Omental fat pad (tissue), 4 donors: Measurements from ENCODE around the gene FNBP1. TPM values are rescaled to one million over a fixed set of nuclear protein-coding genes. Genes with fewer than 3 reads are reported as not detected.

Experiments
- ATAC-seq: fragments of 150-250 bp; one replicate; pipeline ENCODE4 v1.9.1; 2016; ENCODE audit warnings: mild to moderate bottlenecking, moderate library complexity; ENCODE audit not compliant: low FRiP score
- DNase-seq: peaks from one replicate; pipeline ENCODE4 v3.0.0-alpha.2; 2019; ENCODE audit warnings: low spot score
- total RNA-seq, 4 donors: library from RNA; depleted of rRNA; stranded (reverse); fragments of >200 nt; gene quantifications; one replicate each; pipeline ENCODE4 v1.1.0, GENCODE V29; 2016
- TF ChIP-seq, protein P1 (sequence below), 3 donors: fragments of 450-650 bp; IDR thresholded peaks; one replicate each; pipeline ENCODE4 v1.5.1; 2016 to 2017; ENCODE audit warnings: antibody characterized with exemption in 3 of 3, mild to moderate bottlenecking in 3 of 3, moderate library complexity in 2 of 3

The FNBP1 gene
- total RNA-seq, 4 donors from 2014 or later, result 38.7 to 53.4 (median 45.9) TPM

DNA sequence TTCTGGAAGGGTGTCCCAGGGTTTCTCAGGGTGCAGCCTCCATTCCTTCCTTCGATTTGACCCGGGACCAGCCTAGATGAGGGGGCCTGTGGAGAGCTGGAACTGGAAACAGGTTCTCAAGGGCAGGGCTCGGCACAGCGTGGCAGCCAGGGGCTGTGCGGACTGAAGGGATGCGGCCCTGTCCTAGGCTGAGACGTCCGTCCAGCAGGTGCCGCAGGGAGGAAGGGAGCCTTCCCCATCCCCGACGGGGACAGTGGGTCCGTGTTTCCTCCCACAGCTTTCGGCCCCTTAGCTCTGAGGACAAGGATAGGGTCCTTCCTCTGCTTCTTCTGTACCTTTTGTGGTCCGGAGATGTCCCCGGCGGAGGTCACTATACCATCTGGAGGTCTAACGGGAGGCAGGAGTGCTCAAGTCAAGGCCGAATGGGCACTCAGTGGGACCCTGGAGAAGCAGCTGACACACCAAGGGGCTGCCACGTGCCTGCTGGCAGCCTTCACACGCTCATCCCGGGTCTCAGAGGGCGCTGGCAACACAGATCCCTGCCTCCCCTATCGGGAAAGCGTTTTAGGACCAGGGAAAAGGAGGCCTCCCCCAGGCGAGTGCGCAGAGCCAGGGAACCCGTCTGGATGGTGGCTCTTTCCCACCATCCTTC is 157.8 kb downstream of the FNBP1 start:
- ATAC-seq (no peak), DNase-seq (no peak)
- TF ChIP-seq, protein P1, sequence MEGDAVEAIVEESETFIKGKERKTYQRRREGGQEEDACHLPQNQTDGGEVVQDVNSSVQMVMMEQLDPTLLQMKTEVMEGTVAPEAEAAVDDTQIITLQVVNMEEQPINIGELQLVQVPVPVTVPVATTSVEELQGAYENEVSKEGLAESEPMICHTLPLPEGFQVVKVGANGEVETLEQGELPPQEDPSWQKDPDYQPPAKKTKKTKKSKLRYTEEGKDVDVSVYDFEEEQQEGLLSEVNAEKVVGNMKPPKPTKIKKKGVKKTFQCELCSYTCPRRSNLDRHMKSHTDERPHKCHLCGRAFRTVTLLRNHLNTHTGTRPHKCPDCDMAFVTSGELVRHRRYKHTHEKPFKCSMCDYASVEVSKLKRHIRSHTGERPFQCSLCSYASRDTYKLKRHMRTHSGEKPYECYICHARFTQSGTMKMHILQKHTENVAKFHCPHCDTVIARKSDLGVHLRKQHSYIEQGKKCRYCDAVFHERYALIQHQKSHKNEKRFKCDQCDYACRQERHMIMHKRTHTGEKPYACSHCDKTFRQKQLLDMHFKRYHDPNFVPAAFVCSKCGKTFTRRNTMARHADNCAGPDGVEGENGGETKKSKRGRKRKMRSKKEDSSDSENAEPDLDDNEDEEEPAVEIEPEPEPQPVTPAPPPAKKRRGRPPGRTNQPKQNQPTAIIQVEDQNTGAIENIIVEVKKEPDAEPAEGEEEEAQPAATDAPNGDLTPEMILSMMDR (IDR thresholded peaks at IDR 0.05), result no peak

DNA sequence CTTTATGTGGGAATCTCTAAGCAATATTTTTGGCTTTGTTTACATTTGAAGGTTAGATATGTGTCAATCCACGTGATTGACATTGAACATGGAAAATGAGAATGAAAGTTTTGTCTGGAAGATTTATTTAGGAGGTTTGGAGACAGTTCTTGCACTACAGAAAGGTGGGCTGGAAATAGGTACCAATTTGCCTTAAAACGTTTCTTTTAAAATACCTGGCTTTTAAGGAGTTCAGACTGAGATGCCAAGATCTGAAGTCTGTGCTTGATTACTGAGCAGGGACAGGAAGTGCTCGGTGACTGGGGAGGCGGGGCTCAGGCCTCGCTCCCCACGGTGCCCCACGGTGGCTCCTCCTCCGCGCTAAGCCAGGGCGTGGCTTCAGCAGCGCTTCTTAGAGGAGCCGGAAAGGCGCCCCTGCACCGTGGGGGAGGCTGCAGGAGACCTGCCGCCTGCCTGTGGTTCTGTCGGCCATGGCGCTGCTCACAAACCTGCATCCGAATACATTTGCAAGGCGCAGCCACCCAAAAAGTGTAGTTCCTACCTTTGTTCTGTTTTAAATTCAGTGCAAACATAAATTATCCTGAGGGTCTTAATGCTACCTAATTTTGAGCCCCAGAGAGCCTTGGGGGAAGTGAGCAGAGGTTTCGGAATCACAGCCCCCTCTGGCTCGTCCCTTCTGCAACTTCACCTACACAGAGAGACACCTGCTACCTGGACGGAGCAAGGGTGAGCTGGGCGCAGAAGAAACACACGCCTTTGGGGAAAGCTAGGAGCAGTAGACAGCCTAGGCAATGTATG is 158.6 kb downstream of the FNBP1 start:
- ATAC-seq, result peak; percentile 69
- DNase-seq, result peak; percentile 64
- TF ChIP-seq, protein P1 (IDR thresholded peaks at IDR 0.05), result no peak

DNA sequence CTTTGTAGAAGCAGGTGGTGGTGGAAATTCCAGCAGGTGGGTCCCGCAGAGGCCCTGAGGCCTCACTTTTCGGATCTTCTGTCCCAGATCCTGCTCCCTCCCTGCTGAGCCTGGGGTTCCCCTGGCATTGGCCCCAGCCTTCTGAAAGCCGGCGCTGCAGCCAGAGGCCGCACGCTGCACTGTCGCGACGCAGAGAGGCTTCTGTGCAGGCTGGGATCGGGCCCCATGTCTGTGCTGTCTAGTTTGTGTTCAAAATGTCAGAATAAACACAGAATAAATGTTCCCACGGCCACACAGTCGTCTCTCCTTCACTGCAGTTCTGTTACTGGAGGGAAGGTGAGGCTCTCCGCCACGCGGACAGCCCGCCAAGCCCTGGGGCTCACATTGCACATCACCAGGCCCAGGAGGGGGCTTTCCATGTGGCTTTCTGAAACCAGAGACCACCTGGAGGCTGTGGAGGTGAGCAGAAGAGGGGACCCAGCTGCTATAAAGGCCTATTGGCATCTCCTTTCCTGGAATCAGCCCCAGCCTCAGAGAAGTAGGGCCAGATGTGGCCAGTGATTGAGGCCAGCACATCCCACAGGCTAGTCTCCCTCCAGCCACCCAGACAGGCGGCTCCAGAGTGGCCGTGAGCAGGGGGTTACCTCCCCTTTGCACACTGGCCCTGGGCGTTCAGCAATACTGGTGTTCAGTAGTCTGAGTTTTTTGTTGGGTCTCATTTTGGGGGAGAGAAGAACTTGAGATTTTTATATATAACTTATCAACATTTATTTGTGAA is 161.3 kb downstream of the FNBP1 start:
- ATAC-seq, result no peak
- DNase-seq, result no peak
- TF ChIP-seq, protein P1 (IDR thresholded peaks at IDR 0.05), result no peak

DNA sequence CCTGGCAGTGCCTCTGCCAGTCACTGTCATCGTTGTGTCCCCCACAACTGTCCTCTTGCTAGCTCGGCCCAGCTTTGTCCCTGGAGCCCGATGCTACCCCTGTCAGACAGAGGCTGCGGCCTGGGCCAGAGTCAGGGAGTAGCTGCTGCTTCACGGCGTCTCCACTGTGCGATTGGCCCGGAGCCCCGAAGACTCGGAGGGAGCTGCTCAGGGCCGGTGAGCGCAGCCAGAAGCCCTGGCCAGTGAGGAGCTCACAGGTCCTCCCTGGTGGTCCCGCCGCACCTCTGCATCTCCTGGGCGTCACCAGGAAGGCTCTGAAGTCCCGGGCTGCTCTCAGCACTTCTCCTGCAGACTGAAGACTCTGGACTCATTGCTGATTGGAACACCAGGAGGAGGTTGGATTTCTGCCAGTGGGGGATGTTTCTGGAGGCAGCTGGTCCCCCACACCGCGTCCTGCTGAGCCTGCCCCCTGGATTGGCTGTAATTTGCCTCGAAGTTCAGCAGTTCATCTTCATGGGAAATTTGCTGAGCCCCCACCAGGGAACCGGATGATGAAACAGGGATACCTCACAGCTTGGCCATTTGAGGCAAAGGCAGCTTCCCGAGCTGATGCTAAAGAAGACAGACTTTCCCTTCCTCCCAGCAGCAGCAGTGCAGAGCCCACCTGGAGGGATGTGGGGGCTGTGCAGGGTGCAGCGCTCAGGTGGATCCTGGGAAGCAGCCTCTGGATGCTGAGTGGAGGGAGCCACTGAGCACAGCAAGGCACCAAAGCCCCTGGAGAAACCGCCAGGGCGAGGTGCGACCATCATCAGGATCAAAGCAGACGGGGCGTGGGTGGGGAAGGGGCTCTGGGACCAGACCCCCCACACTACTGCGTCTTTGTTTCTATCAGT is 162.1 kb downstream of the FNBP1 start:
- DNase-seq (no peak), ATAC-seq (no peak)
- TF ChIP-seq, protein P1 (IDR thresholded peaks at IDR 0.05), result no peak

DNA sequence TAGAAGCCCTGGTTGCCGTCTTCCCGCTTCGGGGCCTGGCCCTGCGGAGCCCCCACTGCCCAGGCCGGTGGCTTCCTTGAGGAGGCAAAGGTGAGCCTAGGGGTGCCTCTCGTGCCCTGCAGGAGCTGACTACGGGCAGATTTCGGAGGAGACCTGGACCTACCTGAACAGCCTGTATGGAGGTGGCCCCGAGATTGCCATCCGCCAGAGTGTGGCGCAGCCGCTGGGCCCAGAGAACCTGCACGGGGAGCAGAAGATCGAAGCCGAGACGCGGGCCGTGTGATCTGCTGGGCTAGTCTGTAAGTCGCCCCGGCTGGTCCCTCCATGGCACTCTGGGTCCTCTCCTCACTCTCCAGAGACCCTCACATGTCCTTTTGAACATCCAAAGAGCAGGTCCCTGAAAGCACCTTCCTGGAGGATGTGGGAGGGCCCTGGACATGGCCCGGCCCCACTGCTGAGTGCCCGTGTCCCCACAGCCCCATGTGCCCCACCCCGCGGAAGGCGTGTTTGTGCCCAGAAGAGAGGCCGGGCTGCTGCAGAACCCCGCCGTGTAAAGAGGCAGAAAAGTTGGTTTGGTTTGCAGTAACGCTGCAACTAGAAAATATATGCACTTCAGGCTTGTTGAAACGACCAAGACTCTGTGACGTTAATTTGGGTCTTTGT is 162.9 kb downstream of the FNBP1 start:
- TF ChIP-seq, protein P1 (IDR thresholded peaks at IDR 0.05), result no peak
- DNase-seq (no peak), ATAC-seq (no peak)
